ENCODE measurements around the gene ERO1A. TPM values are rescaled to one million over a fixed set of nuclear protein-coding genes. Genes with fewer than 3 reads are reported as not detected.

Gene ERO1A
- total RNA-seq, 4 donors from 2014 or later = 172 to 1,512 (median 404) TPM

DNA sequence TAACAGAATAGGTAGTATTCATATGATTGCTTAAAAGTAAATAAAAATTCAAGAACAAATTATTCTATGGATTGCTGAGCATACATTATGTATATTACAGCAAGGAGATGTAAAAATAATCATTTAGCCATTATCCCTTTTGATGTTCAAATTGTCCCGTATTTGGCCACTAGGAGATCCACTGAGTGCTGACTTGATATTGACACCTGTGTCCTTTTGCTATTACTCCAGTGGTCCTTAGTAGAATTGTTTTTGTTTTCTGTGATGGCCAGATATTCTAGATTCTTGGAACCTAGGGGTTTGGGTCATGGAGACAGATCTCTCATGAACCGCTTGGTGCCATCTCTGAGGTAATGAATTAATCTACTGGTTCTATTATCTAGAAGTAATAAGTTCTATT is 16.8 kb downstream of the ERO1A start:
- intact Hi-C loops (cut with DNase I) = no loop called here
- TF ChIP-seq POLR2A (IDR thresholded peaks at IDR 0.05) = no peak
- TF ChIP-seq, protein P1, sequence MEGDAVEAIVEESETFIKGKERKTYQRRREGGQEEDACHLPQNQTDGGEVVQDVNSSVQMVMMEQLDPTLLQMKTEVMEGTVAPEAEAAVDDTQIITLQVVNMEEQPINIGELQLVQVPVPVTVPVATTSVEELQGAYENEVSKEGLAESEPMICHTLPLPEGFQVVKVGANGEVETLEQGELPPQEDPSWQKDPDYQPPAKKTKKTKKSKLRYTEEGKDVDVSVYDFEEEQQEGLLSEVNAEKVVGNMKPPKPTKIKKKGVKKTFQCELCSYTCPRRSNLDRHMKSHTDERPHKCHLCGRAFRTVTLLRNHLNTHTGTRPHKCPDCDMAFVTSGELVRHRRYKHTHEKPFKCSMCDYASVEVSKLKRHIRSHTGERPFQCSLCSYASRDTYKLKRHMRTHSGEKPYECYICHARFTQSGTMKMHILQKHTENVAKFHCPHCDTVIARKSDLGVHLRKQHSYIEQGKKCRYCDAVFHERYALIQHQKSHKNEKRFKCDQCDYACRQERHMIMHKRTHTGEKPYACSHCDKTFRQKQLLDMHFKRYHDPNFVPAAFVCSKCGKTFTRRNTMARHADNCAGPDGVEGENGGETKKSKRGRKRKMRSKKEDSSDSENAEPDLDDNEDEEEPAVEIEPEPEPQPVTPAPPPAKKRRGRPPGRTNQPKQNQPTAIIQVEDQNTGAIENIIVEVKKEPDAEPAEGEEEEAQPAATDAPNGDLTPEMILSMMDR (IDR thresholded peaks at IDR 0.05) = peak in 1 of 6 experiments; percentile 47
- Histone ChIP-seq H3K4me3 (no peak overlapping the region), H3K4me1 (no peaks in the 10 kb centered on the region), H3K9me3 (no peaks in the 10 kb centered on the region), H3K36me3 (peaks cover 0 to 89% (median 10%) of the 10 kb centered on the region in 3 donors), H3K27ac (no peak overlapping the region), H3K27me3 (no peaks in the 10 kb centered on the region)
- no peak for DNase-seq
- WGBS, 2 donors = 88 to 96% methylated on average over 2 of the region's 2 CpGs

GRCh38 chr14:52663850-52664249 is 31.5 kb downstream of the ERO1A start:
- no peaks in the 10 kb centered on the region for H3K9me3 ChIP-seq
- no peak for TF ChIP-seq POLR2A (IDR thresholded peaks at IDR 0.05)
- TF ChIP-seq, protein P1 (IDR thresholded peaks at IDR 0.05) = no peak
- intact Hi-C loops (cut with DNase I) = no loop called here
- H3K36me3 ChIP-seq = peaks cover 0 to 86% (median 0%) of the 10 kb centered on the region in 3 donors
- no peak overlapping the region for H3K4me3 ChIP-seq
- H3K27me3 ChIP-seq = no peaks in the 10 kb centered on the region
- H3K4me1 ChIP-seq = no peaks in the 10 kb centered on the region
- DNase-seq = no peak
- WGBS, 2 donors = 91 to 92% methylated on average over 2 of the region's 2 CpGs
- no peak overlapping the region for H3K27ac ChIP-seq

DNA sequence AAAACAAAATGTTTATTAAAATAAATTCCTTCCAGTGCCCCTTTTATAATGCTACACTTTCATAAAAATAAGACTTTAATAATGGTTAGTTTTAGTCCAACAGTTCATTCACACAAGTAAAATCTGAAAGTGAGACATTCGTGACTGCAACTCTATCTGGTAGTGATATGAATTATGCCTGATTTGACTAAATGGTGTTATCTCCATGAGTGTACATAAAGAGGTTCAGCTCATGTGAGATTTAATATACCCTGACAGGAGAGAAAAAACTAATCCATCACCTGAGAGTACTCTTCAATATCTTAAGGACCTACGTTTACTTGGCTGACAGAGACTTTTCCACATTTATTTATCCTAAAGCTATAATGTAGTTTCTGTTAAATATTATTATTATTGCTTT is 34.0 kb downstream of the ERO1A start:
- Histone ChIP-seq H3K27me3 (no peaks in the 10 kb centered on the region), H3K27ac (no peak overlapping the region), H3K36me3 (peaks cover 0 to 84% (median 0%) of the 10 kb centered on the region in 3 donors), H3K4me3 (no peak overlapping the region), H3K4me1 (no peaks in the 10 kb centered on the region), H3K9me3 (no peaks in the 10 kb centered on the region)
- no peak for DNase-seq
- intact Hi-C loops (cut with DNase I) = no loop called here
- WGBS, 2 donors = 88 to 96% methylated on average over 2 of the region's 2 CpGs
- TF ChIP-seq, protein P1 (IDR thresholded peaks at IDR 0.05) = no peak
- no peak for TF ChIP-seq POLR2A (IDR thresholded peaks at IDR 0.05)

DNA sequence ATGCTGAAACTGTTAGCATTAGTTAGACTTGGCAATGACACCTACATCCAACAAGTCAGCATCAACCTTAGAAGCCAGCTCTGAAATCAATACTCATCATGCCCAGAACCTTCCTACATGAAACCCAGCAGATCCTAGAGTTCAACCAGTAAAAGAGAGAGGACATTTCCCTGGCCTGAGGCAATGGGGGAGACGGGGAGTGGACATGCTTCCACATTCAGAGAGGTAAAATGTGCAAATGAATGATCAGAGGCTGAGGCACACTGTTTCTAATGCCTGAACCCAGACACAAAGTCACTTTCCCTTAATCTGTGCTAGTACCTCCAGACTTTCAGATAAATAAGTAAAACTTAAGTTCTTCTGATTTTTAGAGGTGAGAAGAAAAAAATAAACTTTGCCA is 34.5 kb downstream of the ERO1A start:
- 100% methylated on average over 1 of the region's 1 CpG; no CpG with 5 or more reads in 1 of the 2 donors for WGBS, 2 donors
- Histone ChIP-seq H3K4me3 (no peak overlapping the region), H3K9me3 (no peaks in the 10 kb centered on the region), H3K27ac (no peak overlapping the region), H3K36me3 (peaks cover 0 to 84% (median 0%) of the 10 kb centered on the region in 3 donors), H3K27me3 (no peaks in the 10 kb centered on the region), H3K4me1 (no peaks in the 10 kb centered on the region)
- intact Hi-C loops (cut with DNase I) = no loop called here
- TF ChIP-seq, protein P1 (IDR thresholded peaks at IDR 0.05) = no peak
- no peak for TF ChIP-seq POLR2A (IDR thresholded peaks at IDR 0.05)
- no peak for DNase-seq

- H3K36me3 ChIP-seq = peaks cover 0 to 84% (median 0%) of the 10 kb centered on the region in 3 donors
- intact Hi-C loops (cut with DNase I) = no loop called here
- H3K9me3 ChIP-seq = no peaks in the 10 kb centered on the region
- no peak overlapping the region for H3K4me3 ChIP-seq
- no peaks in the 10 kb centered on the region for H3K4me1 ChIP-seq
- H3K27ac ChIP-seq = no peak overlapping the region
- TF ChIP-seq, protein P1 (IDR thresholded peaks at IDR 0.05) = no peak
- no peak for TF ChIP-seq POLR2A (IDR thresholded peaks at IDR 0.05)
- DNase-seq = no peak
- H3K27me3 ChIP-seq = no peaks in the 10 kb centered on the region
Observed at GRCh38 chr14:52660325-52660724, 35.0 kb downstream of the ERO1A start.

Measured in esophagus squamous epithelium (tissue), 5 donors.